H9 (cell line): ENCODE measurements around the gene SH3BP2. TPM values are rescaled to one million over a fixed set of nuclear protein-coding genes. Genes with fewer than 3 reads are reported as not detected.
A peak's percentile ranks its signal among the peaks of the same experiment; 100 is the strongest.

ENCODE experiments used
- DNase-seq: peaks from one replicate; pipeline ENCODE4 v3.0.0-alpha.2; 2017
- H2AFZ ChIP-seq: one replicate; pipeline ENCODE4 v1.6.1; 2013; ENCODE audit warnings: mild to moderate bottlenecking, low read length, control low read depth, moderate library complexity
- H2AK5ac ChIP-seq: 2 replicates; pipeline ENCODE4 v1.6.1; 2013; ENCODE audit warnings: low read length, control low read depth, mixed read lengths; ENCODE audit not compliant: insufficient read length
- H2BK120ac ChIP-seq: one replicate; pipeline ENCODE4 v1.6.1; 2013; ENCODE audit warnings: low read depth, mild to moderate bottlenecking, low read length, control low read depth, inconsistent platforms; ENCODE audit not compliant: poor library complexity, severe bottlenecking
- H2BK12ac ChIP-seq: 2 replicates; pipeline ENCODE4 v1.6.1; 2013; ENCODE audit warnings: low read length, control low read depth, mixed read lengths, low read depth; ENCODE audit not compliant: insufficient read length
- H2BK15ac ChIP-seq: 2 replicates; pipeline ENCODE4 v1.6.1; 2013; ENCODE audit warnings: low read depth, low read length, control low read depth
- H2BK20ac ChIP-seq: one replicate; pipeline ENCODE4 v1.6.1; 2013; ENCODE audit warnings: low read depth, mild to moderate bottlenecking, low read length, control low read depth, inconsistent platforms; ENCODE audit not compliant: poor library complexity, severe bottlenecking
- H2BK5ac ChIP-seq: 2 replicates; pipeline ENCODE4 v1.6.1; 2013; ENCODE audit warnings: low read length, control low read depth, mixed read lengths; ENCODE audit not compliant: insufficient read length
- H3K14ac ChIP-seq: 2 replicates; pipeline ENCODE4 v1.6.1; 2013; ENCODE audit warnings: low read length, control low read depth; ENCODE audit not compliant: insufficient read depth
- H3K18ac ChIP-seq: 2 replicates; pipeline ENCODE4 v1.6.1; 2013; ENCODE audit warnings: low read depth, mild to moderate bottlenecking, mixed read lengths, low read length, control low read depth; ENCODE audit not compliant: insufficient read length
- H3K23ac ChIP-seq: 2 replicates; pipeline ENCODE4 v1.6.1; 2013; ENCODE audit warnings: low read length, control low read depth, mixed read lengths, low read depth; ENCODE audit not compliant: insufficient read length
- H3K23me2 ChIP-seq: 2 replicates; pipeline ENCODE4 v1.6.1; 2013; ENCODE audit warnings: low read depth, mild to moderate bottlenecking, mixed read lengths, low read length, control low read depth; ENCODE audit not compliant: insufficient read length, poor library complexity, severe bottlenecking
- H3K27ac ChIP-seq: 2 replicates; pipeline ENCODE4 v1.5.1; 2013; ENCODE audit warnings: low read length, control low read depth, mixed read lengths, low read depth; ENCODE audit not compliant: insufficient read length
- H3K27me3 ChIP-seq: 2 replicates; pipeline ENCODE4 v1.6.1; 2013; ENCODE audit warnings: low read length, control low read depth, inconsistent platforms; ENCODE audit not compliant: insufficient read depth
- H3K4ac ChIP-seq: 2 replicates; pipeline ENCODE4 v1.6.1; 2013; ENCODE audit warnings: low read depth, mild to moderate bottlenecking, control low read depth, inconsistent platforms, low read length, moderate library complexity
- H3K4me1 ChIP-seq: 2 replicates; pipeline ENCODE4 v1.6.1; 2013; ENCODE audit warnings: low read length, control low read depth, inconsistent platforms; ENCODE audit not compliant: insufficient read depth
- H3K4me2 ChIP-seq: 2 replicates; pipeline ENCODE4 v1.6.1; 2013; ENCODE audit warnings: low read length, control low read depth, mixed read lengths; ENCODE audit not compliant: insufficient read length, insufficient read depth
- H3K56ac ChIP-seq: 2 replicates; pipeline ENCODE4 v1.6.1; 2013; ENCODE audit warnings: low read depth, mild to moderate bottlenecking, mixed read lengths, low read length, control low read depth; ENCODE audit not compliant: insufficient read length
- H3K79me1 ChIP-seq: 2 replicates; pipeline ENCODE4 v1.6.1; 2013; ENCODE audit warnings: low read depth, mild to moderate bottlenecking, moderate library complexity, low read length, control low read depth, inconsistent platforms; ENCODE audit not compliant: insufficient read depth, poor library complexity, severe bottlenecking
- H3K79me2 ChIP-seq: 2 replicates; pipeline ENCODE4 v1.6.1; 2013; ENCODE audit warnings: low read length, control low read depth, inconsistent platforms; ENCODE audit not compliant: insufficient read depth
- H3K9ac ChIP-seq: 2 replicates; pipeline ENCODE4 v1.6.1; 2013; ENCODE audit warnings: low read length, control low read depth, mixed read lengths; ENCODE audit not compliant: insufficient read length; ENCODE audit errors: extremely low read depth
- H3K9me3 ChIP-seq: one replicate; pipeline ENCODE4 v1.6.1; 2013; ENCODE audit warnings: low read depth, low read length, inconsistent platforms; ENCODE audit not compliant: control insufficient read depth
- H3T11ph ChIP-seq: one replicate; pipeline ENCODE4 v1.6.1; 2013; ENCODE audit warnings: mild to moderate bottlenecking, low read length, control low read depth, inconsistent platforms
- H4K20me1 ChIP-seq: one replicate; pipeline ENCODE4 v1.6.1; 2013; ENCODE audit not compliant: control insufficient read depth, insufficient read length, insufficient read depth
- H4K5ac ChIP-seq: 2 replicates; pipeline ENCODE4 v1.6.1; 2013; ENCODE audit warnings: low read depth, mild to moderate bottlenecking, mixed read lengths, low read length, control low read depth; ENCODE audit not compliant: insufficient read length
- H4K8ac ChIP-seq: replicated peaks from 2 replicates; pipeline ENCODE4 v1.6.1; 2013; ENCODE audit warnings: low read length, control low read depth, mixed read lengths, low read depth; ENCODE audit not compliant: insufficient read length
- H4K91ac ChIP-seq: 2 replicates; pipeline ENCODE4 v1.6.1; 2013; ENCODE audit warnings: low read depth, mild to moderate bottlenecking, moderate library complexity, mixed read lengths, low read length, control low read depth; ENCODE audit not compliant: insufficient read length
- H3K27ac Mint-ChIP-seq, 3 experiments: 2 replicates in 2 of 3; 3 replicates in 1 of 3; pipeline ENCODE4 v1.8.0; 2020 to 2021; ENCODE audit warnings: mixed read lengths in 3 of 3, mild to moderate bottlenecking in 1 of 3, moderate library complexity in 1 of 3
- H3K27me3 Mint-ChIP-seq: 2 replicates; pipeline ENCODE4 v1.8.0; 2021; ENCODE audit warnings: low read depth, mild to moderate bottlenecking, moderate library complexity, mixed read lengths
- H3K36me3 Mint-ChIP-seq, 3 experiments: 2 replicates in 2 of 3; 3 replicates in 1 of 3; pipeline ENCODE4 v1.8.0; 2020 to 2021; ENCODE audit warnings: low read depth in 3 of 3, mixed read lengths in 3 of 3; ENCODE audit not compliant: insufficient read depth in 1 of 3
- H3K4me1 Mint-ChIP-seq, 2 experiments: 2 replicates each; pipeline ENCODE4 v1.8.0; 2020; ENCODE audit warnings: mixed read lengths in 2 of 2
- H3K4me3 Mint-ChIP-seq, 2 experiments: 2 replicates in 1 of 2; 3 replicates in 1 of 2; pipeline ENCODE4 v1.8.0; 2020 to 2021; ENCODE audit warnings: mild to moderate bottlenecking in 2 of 2, mixed read lengths in 2 of 2, moderate library complexity in 1 of 2
- H3K9me3 Mint-ChIP-seq, 2 experiments: 2 replicates in 1 of 2; 3 replicates in 1 of 2; pipeline ENCODE4 v1.8.0; 2020; ENCODE audit warnings: mild to moderate bottlenecking in 2 of 2, mixed read lengths in 2 of 2, moderate library complexity in 1 of 2
- CTCF ChIP-seq: fragments of 200-600 bp; sonication (generic); conservative IDR thresholded peaks from 3 replicates; pipeline ENCODE4 v1.8.0; 2021; ENCODE audit warnings: antibody characterized with exemption, mild to moderate bottlenecking
- WGBS: extraction: QIAGEN DNeasy Blood & Tissue Kit; methylation state at CpG from one replicate; pipeline ENCODE4 v1.1.7; 2013; ENCODE audit warnings: missing lambda C conversion rate, low lambda C conversion rate, mixed read lengths; ENCODE audit not compliant: insufficient read length; ENCODE audit errors: extremely low coverage; 5-methylcytosine and 5-hydroxymethylcytosine counted together
- total RNA-seq: library from RNA; stranded (reverse); gene quantifications from 2 replicates; pipeline ENCODE4 v1.2.1, GENCODE V29; 2021

The SH3BP2 gene
- total RNA-seq, 1 experiment from 2014 or later = 37.6 TPM

DNA sequence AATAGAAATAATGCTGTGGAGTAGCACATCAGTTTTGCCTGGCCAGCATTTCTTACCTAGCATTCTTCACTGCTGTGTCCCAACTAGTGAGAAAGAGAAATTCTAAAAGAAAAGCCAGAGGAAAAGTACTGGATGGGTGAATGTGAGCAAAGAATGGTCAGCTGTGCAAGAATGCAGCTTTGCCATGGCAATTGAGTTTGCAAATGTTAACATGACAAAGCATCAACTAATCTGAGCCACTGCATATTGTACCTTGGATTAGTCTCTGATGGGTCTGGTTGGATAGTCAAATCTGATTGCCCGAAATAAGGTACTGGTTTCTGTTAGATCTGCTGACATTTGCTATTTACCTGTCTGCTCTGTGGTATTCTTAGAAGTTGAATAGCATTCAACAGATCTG, 89.5 kb downstream of the SH3BP2 start:
- Mint-ChIP-seq H3K27me3 (no peaks in the 10 kb centered on the region), H3K9me3 (no peaks in the 10 kb centered on the region), H3K27ac (peak overlapping the region in 2 of 3 experiments; percentile 83 to 90; a peak in 3 of 7 replicates), H3K36me3 (peaks cover 34 to 59% (median 58%) of the 10 kb centered on the region in 3 experiments; a peak in 6 of 7 replicates), H3K4me3 (no peak overlapping the region), H3K4me1 (peaks cover 18% of the 10 kb centered on the region in 2 experiments)
- Histone ChIP-seq H3K27me3 (no peaks in the 10 kb centered on the region), H4K91ac (no peak overlapping the region), H2AK5ac (no peak overlapping the region), H3K79me2 (no peaks in the 10 kb centered on the region), H3T11ph (no peak overlapping the region), H3K4me1 (peaks cover 3% of the 10 kb centered on the region; the same call in 1 of the 2 replicates), H2BK12ac (no peak overlapping the region), H2BK20ac (no peak overlapping the region), H3K79me1 (no peaks in the 10 kb centered on the region), H4K20me1 (no peaks in the 10 kb centered on the region), H3K27ac (no peak overlapping the region), H3K18ac (no peak overlapping the region), H3K23ac (no peak overlapping the region), H3K4ac (no peak overlapping the region), H3K56ac (no peak overlapping the region), H3K9ac (no peak overlapping the region), H4K5ac (no peak overlapping the region), H2AFZ (no peak overlapping the region), H2BK5ac (no peak overlapping the region), H3K9me3 (no peaks in the 10 kb centered on the region), H4K8ac (no peak overlapping the region), H3K14ac (no peak overlapping the region), H3K4me2 (no peak overlapping the region), H2BK120ac (no peak overlapping the region), H2BK15ac (no peak overlapping the region), H3K23me2 (no peaks in the 10 kb centered on the region)
- TF ChIP-seq CTCF = no peak
- no peak for DNase-seq
- no CpG with 5 or more reads among the region's 1 CpG for WGBS
